ENCODE data around the gene PCSK4.

DNA sequence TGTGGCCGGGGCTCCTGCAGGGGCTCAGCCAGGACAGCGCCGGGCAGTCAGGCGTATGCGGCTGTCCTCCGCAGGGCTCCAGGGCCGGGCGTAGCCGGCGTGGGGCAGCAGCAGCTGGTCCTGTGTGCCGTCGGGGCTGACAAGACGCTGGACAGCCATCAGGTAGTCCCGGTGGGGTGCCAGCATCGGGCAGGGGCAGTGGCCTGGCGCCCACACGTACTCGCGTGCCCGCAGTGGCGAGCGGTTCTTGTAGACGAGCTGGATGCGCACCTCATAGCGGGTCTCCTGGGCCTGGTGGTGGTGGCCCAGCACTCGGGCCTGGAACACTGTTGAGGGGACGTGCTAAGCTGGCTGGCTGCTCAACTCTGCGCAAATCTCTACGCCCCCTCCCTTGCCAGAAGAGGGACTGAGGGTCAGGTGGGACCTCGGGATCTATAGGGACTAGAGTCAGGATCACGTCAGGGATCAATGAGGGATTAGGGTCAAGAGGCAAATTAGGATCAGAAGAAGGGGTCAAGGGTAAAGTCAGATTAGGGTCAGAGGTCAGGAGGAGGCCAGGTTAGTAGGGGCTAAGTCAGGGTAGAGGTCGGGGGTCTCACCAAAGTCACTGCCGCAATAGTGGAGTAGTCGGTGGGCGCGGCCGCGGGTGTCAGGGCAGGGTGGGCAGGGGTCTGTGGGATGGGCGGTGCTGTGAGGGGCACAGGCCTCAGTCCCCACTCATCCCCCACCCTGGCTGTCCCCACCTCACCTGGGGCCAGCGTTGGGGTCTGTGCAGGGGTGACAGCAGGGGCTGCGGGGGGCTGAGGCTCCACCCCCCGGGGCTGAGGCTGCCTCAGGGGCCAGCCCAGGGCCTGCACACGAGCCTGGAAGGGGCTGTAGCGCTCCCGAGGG, 16.1 kb upstream of the PCSK4 start:
- TF ChIP-seq, protein P1, sequence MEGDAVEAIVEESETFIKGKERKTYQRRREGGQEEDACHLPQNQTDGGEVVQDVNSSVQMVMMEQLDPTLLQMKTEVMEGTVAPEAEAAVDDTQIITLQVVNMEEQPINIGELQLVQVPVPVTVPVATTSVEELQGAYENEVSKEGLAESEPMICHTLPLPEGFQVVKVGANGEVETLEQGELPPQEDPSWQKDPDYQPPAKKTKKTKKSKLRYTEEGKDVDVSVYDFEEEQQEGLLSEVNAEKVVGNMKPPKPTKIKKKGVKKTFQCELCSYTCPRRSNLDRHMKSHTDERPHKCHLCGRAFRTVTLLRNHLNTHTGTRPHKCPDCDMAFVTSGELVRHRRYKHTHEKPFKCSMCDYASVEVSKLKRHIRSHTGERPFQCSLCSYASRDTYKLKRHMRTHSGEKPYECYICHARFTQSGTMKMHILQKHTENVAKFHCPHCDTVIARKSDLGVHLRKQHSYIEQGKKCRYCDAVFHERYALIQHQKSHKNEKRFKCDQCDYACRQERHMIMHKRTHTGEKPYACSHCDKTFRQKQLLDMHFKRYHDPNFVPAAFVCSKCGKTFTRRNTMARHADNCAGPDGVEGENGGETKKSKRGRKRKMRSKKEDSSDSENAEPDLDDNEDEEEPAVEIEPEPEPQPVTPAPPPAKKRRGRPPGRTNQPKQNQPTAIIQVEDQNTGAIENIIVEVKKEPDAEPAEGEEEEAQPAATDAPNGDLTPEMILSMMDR (IDR thresholded peaks at IDR 0.05 in 2 of 3, conservative IDR thresholded peaks at IDR 0.05 in 1 of 3; ENCODE audit: insufficient read depth in 2 of 3, low read depth in 1 of 3, low read length in 3 of 3) = no peak
- TF ChIP-seq, protein P2, sequence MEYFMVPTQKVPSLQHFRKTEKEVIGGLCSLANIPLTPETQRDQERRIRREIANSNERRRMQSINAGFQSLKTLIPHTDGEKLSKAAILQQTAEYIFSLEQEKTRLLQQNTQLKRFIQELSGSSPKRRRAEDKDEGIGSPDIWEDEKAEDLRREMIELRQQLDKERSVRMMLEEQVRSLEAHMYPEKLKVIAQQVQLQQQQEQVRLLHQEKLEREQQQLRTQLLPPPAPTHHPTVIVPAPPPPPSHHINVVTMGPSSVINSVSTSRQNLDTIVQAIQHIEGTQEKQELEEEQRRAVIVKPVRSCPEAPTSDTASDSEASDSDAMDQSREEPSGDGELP (CRISPR knock-in tag; IDR thresholded peaks at IDR 0.05; ENCODE audit: borderline replicate concordance) = no peak
- no peak for TF ChIP-seq SRSF1 (IDR thresholded peaks at IDR 0.05; ENCODE audit: low read depth, low read length)
- no peak for TF ChIP-seq CBX8 (IDR thresholded peaks at IDR 0.05; ENCODE audit: borderline replicate concordance, extremely low read depth, low read depth, low read length, poor library complexity, severe bottlenecking)
- no peak for TF ChIP-seq ZZZ3 (IDR thresholded peaks at IDR 0.05)
- TF ChIP-seq, protein P3, sequence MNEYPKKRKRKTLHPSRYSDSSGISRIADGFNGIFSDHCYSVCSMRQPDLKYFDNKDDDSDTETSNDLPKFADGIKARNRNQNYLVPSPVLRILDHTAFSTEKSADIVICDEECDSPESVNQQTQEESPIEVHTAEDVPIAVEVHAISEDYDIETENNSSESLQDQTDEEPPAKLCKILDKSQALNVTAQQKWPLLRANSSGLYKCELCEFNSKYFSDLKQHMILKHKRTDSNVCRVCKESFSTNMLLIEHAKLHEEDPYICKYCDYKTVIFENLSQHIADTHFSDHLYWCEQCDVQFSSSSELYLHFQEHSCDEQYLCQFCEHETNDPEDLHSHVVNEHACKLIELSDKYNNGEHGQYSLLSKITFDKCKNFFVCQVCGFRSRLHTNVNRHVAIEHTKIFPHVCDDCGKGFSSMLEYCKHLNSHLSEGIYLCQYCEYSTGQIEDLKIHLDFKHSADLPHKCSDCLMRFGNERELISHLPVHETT (CRISPR knock-in tag; conservative IDR thresholded peaks at IDR 0.05 in 1 of 2, IDR thresholded peaks at IDR 0.05 in 1 of 2) = no peak
- no peak for TF ChIP-seq FOXM1 (IDR thresholded peaks at IDR 0.05; ENCODE audit: low read depth)
- no peak for TF ChIP-seq FOXM1 (CRISPR knock-in tag; IDR thresholded peaks at IDR 0.05; ENCODE audit: low read depth)
- TF ChIP-seq CBX3 (IDR thresholded peaks at IDR 0.05; ENCODE audit: borderline replicate concordance in 1 of 2, low read length in 2 of 2) = no peak
- TF ChIP-seq, protein P4, sequence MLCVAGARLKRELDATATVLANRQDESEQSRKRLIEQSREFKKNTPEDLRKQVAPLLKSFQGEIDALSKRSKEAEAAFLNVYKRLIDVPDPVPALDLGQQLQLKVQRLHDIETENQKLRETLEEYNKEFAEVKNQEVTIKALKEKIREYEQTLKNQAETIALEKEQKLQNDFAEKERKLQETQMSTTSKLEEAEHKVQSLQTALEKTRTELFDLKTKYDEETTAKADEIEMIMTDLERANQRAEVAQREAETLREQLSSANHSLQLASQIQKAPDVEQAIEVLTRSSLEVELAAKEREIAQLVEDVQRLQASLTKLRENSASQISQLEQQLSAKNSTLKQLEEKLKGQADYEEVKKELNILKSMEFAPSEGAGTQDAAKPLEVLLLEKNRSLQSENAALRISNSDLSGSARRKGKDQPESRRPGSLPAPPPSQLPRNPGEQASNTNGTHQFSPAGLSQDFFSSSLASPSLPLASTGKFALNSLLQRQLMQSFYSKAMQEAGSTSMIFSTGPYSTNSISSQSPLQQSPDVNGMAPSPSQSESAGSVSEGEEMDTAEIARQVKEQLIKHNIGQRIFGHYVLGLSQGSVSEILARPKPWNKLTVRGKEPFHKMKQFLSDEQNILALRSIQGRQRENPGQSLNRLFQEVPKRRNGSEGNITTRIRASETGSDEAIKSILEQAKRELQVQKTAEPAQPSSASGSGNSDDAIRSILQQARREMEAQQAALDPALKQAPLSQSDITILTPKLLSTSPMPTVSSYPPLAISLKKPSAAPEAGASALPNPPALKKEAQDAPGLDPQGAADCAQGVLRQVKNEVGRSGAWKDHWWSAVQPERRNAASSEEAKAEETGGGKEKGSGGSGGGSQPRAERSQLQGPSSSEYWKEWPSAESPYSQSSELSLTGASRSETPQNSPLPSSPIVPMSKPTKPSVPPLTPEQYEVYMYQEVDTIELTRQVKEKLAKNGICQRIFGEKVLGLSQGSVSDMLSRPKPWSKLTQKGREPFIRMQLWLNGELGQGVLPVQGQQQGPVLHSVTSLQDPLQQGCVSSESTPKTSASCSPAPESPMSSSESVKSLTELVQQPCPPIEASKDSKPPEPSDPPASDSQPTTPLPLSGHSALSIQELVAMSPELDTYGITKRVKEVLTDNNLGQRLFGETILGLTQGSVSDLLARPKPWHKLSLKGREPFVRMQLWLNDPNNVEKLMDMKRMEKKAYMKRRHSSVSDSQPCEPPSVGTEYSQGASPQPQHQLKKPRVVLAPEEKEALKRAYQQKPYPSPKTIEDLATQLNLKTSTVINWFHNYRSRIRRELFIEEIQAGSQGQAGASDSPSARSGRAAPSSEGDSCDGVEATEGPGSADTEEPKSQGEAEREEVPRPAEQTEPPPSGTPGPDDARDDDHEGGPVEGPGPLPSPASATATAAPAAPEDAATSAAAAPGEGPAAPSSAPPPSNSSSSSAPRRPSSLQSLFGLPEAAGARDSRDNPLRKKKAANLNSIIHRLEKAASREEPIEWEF (CRISPR knock-in tag; IDR thresholded peaks at IDR 0.05) = no peak
- TF ChIP-seq RAD21 (CRISPR knock-in tag; conservative IDR thresholded peaks at IDR 0.05 in 1 of 2, IDR thresholded peaks at IDR 0.05 in 1 of 2) = no peak
